ENCODE data around the gene RPL29. TPM values are rescaled to one million over a fixed set of nuclear protein-coding genes. Genes with fewer than 3 reads are reported as not detected.

Gene RPL29
- total RNA-seq, 1 donor from 2014 or later, result 1,532 TPM

DNA sequence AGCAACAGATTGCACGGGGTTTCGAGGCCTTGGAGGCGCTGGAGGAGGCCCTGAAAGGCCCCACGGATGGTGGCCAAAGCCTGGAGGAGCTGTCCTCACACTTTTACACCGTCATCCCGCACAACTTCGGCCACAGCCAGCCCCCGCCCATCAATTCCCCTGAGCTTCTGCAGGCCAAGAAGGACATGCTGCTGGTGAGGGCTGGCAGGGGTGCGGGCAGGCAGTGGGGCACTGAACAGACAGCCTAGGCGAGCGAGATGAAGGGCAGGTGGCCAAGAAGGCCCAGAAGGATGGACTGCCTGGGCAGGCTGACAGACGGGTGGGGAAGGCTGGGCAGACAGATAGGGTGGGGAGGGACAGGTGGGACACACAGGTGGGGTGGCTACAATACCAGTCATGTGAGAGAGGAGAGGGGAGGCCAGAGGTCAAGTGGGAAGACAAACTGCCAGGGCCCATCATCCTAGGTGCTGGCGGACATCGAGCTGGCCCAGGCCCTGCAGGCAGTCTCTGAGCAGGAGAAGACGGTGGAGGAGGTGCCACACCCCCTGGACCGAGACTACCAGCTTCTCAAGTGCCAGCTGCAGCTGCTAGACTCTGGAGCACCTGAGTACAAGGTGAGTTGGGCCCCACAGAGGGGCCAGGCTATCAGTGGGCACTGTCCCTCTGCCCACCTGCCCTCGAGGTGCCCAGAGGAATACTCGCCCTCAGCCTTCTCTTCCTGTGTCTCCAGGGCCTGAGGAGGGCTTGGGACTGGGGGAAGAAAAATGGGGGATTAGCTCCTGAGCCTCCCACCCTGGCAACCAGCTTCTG lies 50.5 kb downstream of the RPL29 start:
- no peak overlapping the region for H3K9ac ChIP-seq (ENCODE audit: low read depth in 1 of 3, low read length in 3 of 3)
- H3K9me3 ChIP-seq (ENCODE audit: control insufficient read depth in 3 of 3, low read length in 3 of 3), result no peaks in the 10 kb centered on the region
- H3K4me1 ChIP-seq (ENCODE audit: control insufficient read depth in 3 of 3, insufficient read depth in 3 of 3, low read length in 3 of 3), result peaks cover 23 to 31% (median 26%) of the 10 kb centered on the region in 3 donors
- H3K27me3 ChIP-seq (ENCODE audit: control insufficient read depth in 3 of 3, insufficient read depth in 3 of 3, low read length in 3 of 3), result no peaks in the 10 kb centered on the region
- no peak overlapping the region for H3K27ac ChIP-seq (ENCODE audit: low read depth, low read length)
- peaks cover 27 to 31% (median 31%) of the 10 kb centered on the region in 3 donors for H3K36me3 ChIP-seq (ENCODE audit: control insufficient read depth in 3 of 3, insufficient read depth in 3 of 3, low read length in 3 of 3)
- H3K4me3 ChIP-seq (ENCODE audit: low read length in 3 of 3), result no peak overlapping the region

DNA sequence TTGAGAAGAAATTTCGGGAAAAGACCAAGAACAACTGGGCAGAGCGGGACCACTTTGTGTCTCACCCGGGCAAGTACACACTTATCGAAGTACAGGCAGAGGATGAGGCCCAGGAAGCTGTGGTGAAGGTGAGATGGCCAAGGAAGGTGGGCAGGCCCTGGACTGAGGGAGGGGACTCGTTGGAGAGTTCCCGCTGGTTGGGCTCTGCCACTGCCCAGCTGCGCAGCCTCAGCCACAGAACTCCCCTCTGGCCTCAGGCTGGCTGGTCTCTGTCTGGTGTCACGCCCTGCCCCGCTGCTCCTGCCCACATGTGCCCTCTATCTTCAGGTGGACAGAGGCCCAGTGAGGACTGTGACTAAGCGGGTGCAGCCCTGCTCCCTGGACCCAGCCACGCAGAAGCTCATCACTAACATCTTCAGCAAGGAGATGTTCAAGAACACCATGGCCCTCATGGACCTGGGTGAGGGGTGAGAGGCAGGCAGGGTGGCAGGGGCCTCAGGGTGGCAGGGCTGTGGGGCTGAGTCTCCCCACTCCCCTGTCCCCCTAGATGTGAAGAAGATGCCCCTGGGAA lies 51.2 kb downstream of the RPL29 start:
- Histone ChIP-seq H3K27me3 (ENCODE audit: control insufficient read depth in 3 of 3, insufficient read depth in 3 of 3, low read length in 3 of 3) (no peaks in the 10 kb centered on the region), H3K9me3 (ENCODE audit: control insufficient read depth in 3 of 3, low read length in 3 of 3) (no peaks in the 10 kb centered on the region), H3K9ac (ENCODE audit: low read depth in 1 of 3, low read length in 3 of 3) (no peak overlapping the region), H3K4me1 (ENCODE audit: control insufficient read depth in 3 of 3, insufficient read depth in 3 of 3, low read length in 3 of 3) (peaks cover 23 to 31% (median 26%) of the 10 kb centered on the region in 3 donors), H3K36me3 (ENCODE audit: control insufficient read depth in 3 of 3, insufficient read depth in 3 of 3, low read length in 3 of 3) (peaks cover 23 to 31% (median 31%) of the 10 kb centered on the region in 3 donors), H3K27ac (ENCODE audit: low read depth, low read length) (no peak overlapping the region), H3K4me3 (ENCODE audit: low read length in 3 of 3) (no peak overlapping the region)

Small RNA genes within 50 kb of the gene (small RNA-seq; reads per million reads assigned to genes)
- gene AC115284.1, result not detected

Other genes with a start within 250 kb of the RPL29 start
- not detected for gene IQCF6, start 216.7 kb downstream of the RPL29 start, total RNA-seq
- not detected for gene IQCF2, start 134.3 kb downstream of the RPL29 start, total RNA-seq
- gene IQCF5, start 120.3 kb downstream of the RPL29 start, total RNA-seq, result not detected
- gene IQCF1, start 92.5 kb downstream of the RPL29 start, total RNA-seq, result not detected
- 14.6 TPM for gene RRP9, start 54.0 kb downstream of the RPL29 start, total RNA-seq
- 6.3 TPM for gene PARP3, start 53.5 kb downstream of the RPL29 start, total RNA-seq
- 0.52 TPM for gene GPR62, start 40.5 kb downstream of the RPL29 start, total RNA-seq
- gene PCBP4, start 28.4 kb downstream of the RPL29 start, total RNA-seq, result 33.4 TPM
- gene ABHD14B, start 21.8 kb downstream of the RPL29 start, total RNA-seq, result 7.8 TPM
- gene ABHD14A, start 20.8 kb downstream of the RPL29 start, total RNA-seq, result 8.9 TPM
- 14.6 TPM for gene ACY1, start 12.4 kb downstream of the RPL29 start, total RNA-seq
- gene DUSP7, start 60.7 kb upstream of the RPL29 start, total RNA-seq, result 5.2 TPM
- gene POC1A, start 158.5 kb upstream of the RPL29 start, total RNA-seq, result 2.6 TPM
- 31.3 TPM for gene ALAS1, start 202.3 kb upstream of the RPL29 start, total RNA-seq
- gene TLR9, start 229.8 kb upstream of the RPL29 start, total RNA-seq, result not detected
- gene TWF2, start 243.3 kb upstream of the RPL29 start, total RNA-seq, result 18.8 TPM
- 8.4 TPM for gene PPM1M, start 249.9 kb upstream of the RPL29 start, total RNA-seq